GM23338 (cell line): ENCODE measurements around the gene LRRC8E. TPM values are rescaled to one million over a fixed set of nuclear protein-coding genes. Genes with fewer than 3 reads are reported as not detected.

Source experiments
- ATAC-seq: fragments of 200-7000 bp; cut with Tn5 transposase; 3 replicates; pipeline ENCODE4 v1.9.1; 2020
- DNase-seq: peaks from one replicate; pipeline ENCODE4 v3.0.0-alpha.2; 2015; ENCODE audit warnings: low spot score
- H2AFZ ChIP-seq: fragments of 200-600 bp; sonication (generic); 2 replicates; pipeline ENCODE4 v1.8.0; 2016; ENCODE audit warnings: antibody characterized with exemption, mild to moderate bottlenecking, moderate library complexity
- H3F3A ChIP-seq: fragments of 200-600 bp; sonication (generic); replicated peaks from 2 replicates; pipeline ENCODE4 v1.8.0; 2017; ENCODE audit warnings: antibody characterized with exemption, mixed run types, low read depth
- H3K27ac ChIP-seq: fragments of 200-600 bp; sonication (generic); 2 replicates; pipeline ENCODE4 v1.6.1; 2016; ENCODE audit warnings: low read depth
- H3K27me3 ChIP-seq: fragments of 200-600 bp; sonication (generic); 2 replicates; pipeline ENCODE4 v1.8.0; 2016; ENCODE audit warnings: mild to moderate bottlenecking, mixed run types, moderate library complexity; ENCODE audit not compliant: insufficient read depth
- H3K36me3 ChIP-seq: fragments of 200-600 bp; sonication (generic); 2 replicates; pipeline ENCODE4 v1.8.0; 2016; ENCODE audit warnings: mild to moderate bottlenecking; ENCODE audit not compliant: insufficient read depth
- H3K4me1 ChIP-seq: fragments of 200-600 bp; sonication (generic); 2 replicates; pipeline ENCODE4 v1.8.0; 2016; ENCODE audit warnings: mild to moderate bottlenecking, moderate library complexity; ENCODE audit not compliant: insufficient read depth
- H3K4me2 ChIP-seq: fragments of 200-600 bp; sonication (generic); 2 replicates; pipeline ENCODE4 v1.7.1; 2017; ENCODE audit warnings: mixed run types
- H3K4me3 ChIP-seq: fragments of 200-600 bp; sonication (generic); 2 replicates; pipeline ENCODE4 v1.6.1; 2016; ENCODE audit warnings: mixed run types
- H3K79me2 ChIP-seq: fragments of 200-600 bp; sonication (generic); replicated peaks from 2 replicates; pipeline ENCODE4 v1.8.0; 2017; ENCODE audit warnings: mild to moderate bottlenecking; ENCODE audit not compliant: insufficient read depth
- H3K9me2 ChIP-seq: fragments of 200-600 bp; sonication (generic); 2 replicates; pipeline ENCODE4 v1.8.0; 2017; ENCODE audit not compliant: insufficient read depth
- H4K20me1 ChIP-seq: fragments of 200-600 bp; sonication (generic); replicated peaks from 2 replicates; pipeline ENCODE4 v1.8.0; 2017; ENCODE audit warnings: mild to moderate bottlenecking; ENCODE audit not compliant: insufficient read depth
- H3K27ac Mint-ChIP-seq: 2 replicates; pipeline ENCODE4 v1.8.0; 2020; ENCODE audit warnings: inconsistent platforms, mild to moderate bottlenecking, moderate library complexity, mixed read lengths
- H3K27me3 Mint-ChIP-seq: 3 replicates; pipeline ENCODE4 v1.8.0; 2022; ENCODE audit warnings: low read depth, mild to moderate bottlenecking, moderate library complexity, mixed read lengths, inconsistent platforms; ENCODE audit not compliant: insufficient read depth, poor library complexity
- H3K36me3 Mint-ChIP-seq: 3 replicates; pipeline ENCODE4 v1.8.0; 2021; ENCODE audit warnings: low read depth, mild to moderate bottlenecking, inconsistent platforms, moderate library complexity, mixed read lengths
- H3K4me1 Mint-ChIP-seq: 3 replicates; pipeline ENCODE4 v1.8.0; 2020; ENCODE audit warnings: mild to moderate bottlenecking, inconsistent platforms, mixed read lengths
- H3K4me3 Mint-ChIP-seq: 3 replicates; pipeline ENCODE4 v1.8.0; 2021; ENCODE audit warnings: moderate library complexity, mild to moderate bottlenecking, inconsistent platforms, mixed read lengths
- H3K9me3 Mint-ChIP-seq: 3 replicates; pipeline ENCODE4 v1.8.0; 2020; ENCODE audit warnings: moderate library complexity, mild to moderate bottlenecking, inconsistent platforms, mixed read lengths
- EZH2 ChIP-seq: fragments of 200-600 bp; sonication (generic); IDR thresholded peaks from one replicate; pipeline ENCODE4 v1.8.0; 2017; ENCODE audit warnings: antibody characterized with exemption, mild to moderate bottlenecking, low read depth; ENCODE audit not compliant: unreplicated experiment
- JUNB ChIP-seq: IDR thresholded peaks from one replicate; pipeline ENCODE4 v1.6.1; 2016; ENCODE audit warnings: antibody characterized with exemption; ENCODE audit not compliant: unreplicated experiment
- NANOG ChIP-seq: IDR thresholded peaks from 2 replicates; pipeline ENCODE4 v1.6.1; 2016; ENCODE audit warnings: antibody characterized with exemption, borderline replicate concordance
- STAT1 ChIP-seq: IDR thresholded peaks from one replicate; pipeline ENCODE4 v1.6.1; 2016; ENCODE audit warnings: antibody characterized with exemption; ENCODE audit not compliant: unreplicated experiment
- ZNF114 ChIP-seq: fragments of 250-450 bp; sonication (Bioruptor Pico); IDR thresholded peaks from 2 replicates; pipeline ENCODE4 v1.5.0; 2020; ENCODE audit warnings: mild to moderate bottlenecking, moderate library complexity
- polyA plus RNA-seq: library from polyadenylated mRNA; unstranded; fragments of >200 nt; fragmentation: Nextera tagmentation; extraction: Ambion mirVana; gene quantifications from 2 replicates; pipeline ENCODE4 v1.2.1, GENCODE V29; 2016
- total RNA-seq: library from RNA; depleted of rRNA; stranded (reverse); fragments of >200 nt; shearing (Covaris generic); gene quantifications from 2 replicates; pipeline ENCODE4 v1.2.3, GENCODE V29; 2014; rRNA removed
- TF ChIP-seq, protein P1 (sequence below), 2 experiments: fragments of 200-600 bp in 1 of 2; sonication (generic) in 1 of 2; conservative IDR thresholded peaks; 2 replicates each; pipeline versions ENCODE4 v1.5.1 to v1.6.1; 2016 to 2017; ENCODE audit warnings: antibody characterized with exemption in 2 of 2, low read depth in 2 of 2, mild to moderate bottlenecking in 2 of 2, moderate library complexity in 1 of 2
- TF ChIP-seq, protein P2 (sequence below): fragments of 250-450 bp; sonication (Bioruptor Pico); IDR thresholded peaks from 2 replicates; pipeline ENCODE4 v1.5.0; 2020; ENCODE audit warnings: mild to moderate bottlenecking, moderate library complexity
- TF ChIP-seq, protein P3 (sequence below): IDR thresholded peaks from 2 replicates; pipeline ENCODE4 v1.6.1; 2016; ENCODE audit warnings: antibody characterized with exemption

The LRRC8E gene
- total and polyA plus RNA-seq, 2 experiments from 2014 or later = 0.29 to 4.8 TPM

DNA sequence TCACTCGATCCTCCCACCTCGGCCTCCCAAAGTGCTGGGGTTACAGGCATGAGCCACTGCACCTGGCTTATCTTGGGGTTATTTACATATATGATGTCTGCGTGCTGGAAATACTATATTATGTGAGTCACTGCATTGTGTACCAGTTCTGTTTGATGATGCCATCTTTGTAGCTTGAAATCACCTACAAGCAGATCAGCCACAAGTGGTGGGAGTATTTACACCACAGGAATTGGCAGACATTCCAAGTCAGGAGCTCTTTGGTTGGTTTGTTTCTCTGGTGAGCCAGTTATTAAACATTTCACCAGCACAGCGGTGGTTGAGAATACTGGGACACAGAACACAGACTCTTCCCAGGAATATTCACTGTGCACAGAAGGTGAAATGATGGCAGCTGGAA lies 59.6 kb downstream of the LRRC8E start:
- no peaks in the 10 kb centered on the region for H3K27me3 ChIP-seq
- H3F3A ChIP-seq = no peaks in the 10 kb centered on the region; the same call in 1 of the 2 replicates
- H3K27ac ChIP-seq = no peak overlapping the region
- H3K79me2 ChIP-seq = peaks cover 14% of the 10 kb centered on the region
- TF ChIP-seq, protein P1, sequence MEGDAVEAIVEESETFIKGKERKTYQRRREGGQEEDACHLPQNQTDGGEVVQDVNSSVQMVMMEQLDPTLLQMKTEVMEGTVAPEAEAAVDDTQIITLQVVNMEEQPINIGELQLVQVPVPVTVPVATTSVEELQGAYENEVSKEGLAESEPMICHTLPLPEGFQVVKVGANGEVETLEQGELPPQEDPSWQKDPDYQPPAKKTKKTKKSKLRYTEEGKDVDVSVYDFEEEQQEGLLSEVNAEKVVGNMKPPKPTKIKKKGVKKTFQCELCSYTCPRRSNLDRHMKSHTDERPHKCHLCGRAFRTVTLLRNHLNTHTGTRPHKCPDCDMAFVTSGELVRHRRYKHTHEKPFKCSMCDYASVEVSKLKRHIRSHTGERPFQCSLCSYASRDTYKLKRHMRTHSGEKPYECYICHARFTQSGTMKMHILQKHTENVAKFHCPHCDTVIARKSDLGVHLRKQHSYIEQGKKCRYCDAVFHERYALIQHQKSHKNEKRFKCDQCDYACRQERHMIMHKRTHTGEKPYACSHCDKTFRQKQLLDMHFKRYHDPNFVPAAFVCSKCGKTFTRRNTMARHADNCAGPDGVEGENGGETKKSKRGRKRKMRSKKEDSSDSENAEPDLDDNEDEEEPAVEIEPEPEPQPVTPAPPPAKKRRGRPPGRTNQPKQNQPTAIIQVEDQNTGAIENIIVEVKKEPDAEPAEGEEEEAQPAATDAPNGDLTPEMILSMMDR (conservative IDR thresholded peaks at IDR 0.05; ENCODE audit: low read depth in 2 of 2) = no peak
- TF ChIP-seq JUNB (no peak), STAT1 (no peak), EZH2 (no peak), NANOG (no peak), ZNF114 (CRISPR knock-in tag) (no peak)
- TF ChIP-seq, protein P2, sequence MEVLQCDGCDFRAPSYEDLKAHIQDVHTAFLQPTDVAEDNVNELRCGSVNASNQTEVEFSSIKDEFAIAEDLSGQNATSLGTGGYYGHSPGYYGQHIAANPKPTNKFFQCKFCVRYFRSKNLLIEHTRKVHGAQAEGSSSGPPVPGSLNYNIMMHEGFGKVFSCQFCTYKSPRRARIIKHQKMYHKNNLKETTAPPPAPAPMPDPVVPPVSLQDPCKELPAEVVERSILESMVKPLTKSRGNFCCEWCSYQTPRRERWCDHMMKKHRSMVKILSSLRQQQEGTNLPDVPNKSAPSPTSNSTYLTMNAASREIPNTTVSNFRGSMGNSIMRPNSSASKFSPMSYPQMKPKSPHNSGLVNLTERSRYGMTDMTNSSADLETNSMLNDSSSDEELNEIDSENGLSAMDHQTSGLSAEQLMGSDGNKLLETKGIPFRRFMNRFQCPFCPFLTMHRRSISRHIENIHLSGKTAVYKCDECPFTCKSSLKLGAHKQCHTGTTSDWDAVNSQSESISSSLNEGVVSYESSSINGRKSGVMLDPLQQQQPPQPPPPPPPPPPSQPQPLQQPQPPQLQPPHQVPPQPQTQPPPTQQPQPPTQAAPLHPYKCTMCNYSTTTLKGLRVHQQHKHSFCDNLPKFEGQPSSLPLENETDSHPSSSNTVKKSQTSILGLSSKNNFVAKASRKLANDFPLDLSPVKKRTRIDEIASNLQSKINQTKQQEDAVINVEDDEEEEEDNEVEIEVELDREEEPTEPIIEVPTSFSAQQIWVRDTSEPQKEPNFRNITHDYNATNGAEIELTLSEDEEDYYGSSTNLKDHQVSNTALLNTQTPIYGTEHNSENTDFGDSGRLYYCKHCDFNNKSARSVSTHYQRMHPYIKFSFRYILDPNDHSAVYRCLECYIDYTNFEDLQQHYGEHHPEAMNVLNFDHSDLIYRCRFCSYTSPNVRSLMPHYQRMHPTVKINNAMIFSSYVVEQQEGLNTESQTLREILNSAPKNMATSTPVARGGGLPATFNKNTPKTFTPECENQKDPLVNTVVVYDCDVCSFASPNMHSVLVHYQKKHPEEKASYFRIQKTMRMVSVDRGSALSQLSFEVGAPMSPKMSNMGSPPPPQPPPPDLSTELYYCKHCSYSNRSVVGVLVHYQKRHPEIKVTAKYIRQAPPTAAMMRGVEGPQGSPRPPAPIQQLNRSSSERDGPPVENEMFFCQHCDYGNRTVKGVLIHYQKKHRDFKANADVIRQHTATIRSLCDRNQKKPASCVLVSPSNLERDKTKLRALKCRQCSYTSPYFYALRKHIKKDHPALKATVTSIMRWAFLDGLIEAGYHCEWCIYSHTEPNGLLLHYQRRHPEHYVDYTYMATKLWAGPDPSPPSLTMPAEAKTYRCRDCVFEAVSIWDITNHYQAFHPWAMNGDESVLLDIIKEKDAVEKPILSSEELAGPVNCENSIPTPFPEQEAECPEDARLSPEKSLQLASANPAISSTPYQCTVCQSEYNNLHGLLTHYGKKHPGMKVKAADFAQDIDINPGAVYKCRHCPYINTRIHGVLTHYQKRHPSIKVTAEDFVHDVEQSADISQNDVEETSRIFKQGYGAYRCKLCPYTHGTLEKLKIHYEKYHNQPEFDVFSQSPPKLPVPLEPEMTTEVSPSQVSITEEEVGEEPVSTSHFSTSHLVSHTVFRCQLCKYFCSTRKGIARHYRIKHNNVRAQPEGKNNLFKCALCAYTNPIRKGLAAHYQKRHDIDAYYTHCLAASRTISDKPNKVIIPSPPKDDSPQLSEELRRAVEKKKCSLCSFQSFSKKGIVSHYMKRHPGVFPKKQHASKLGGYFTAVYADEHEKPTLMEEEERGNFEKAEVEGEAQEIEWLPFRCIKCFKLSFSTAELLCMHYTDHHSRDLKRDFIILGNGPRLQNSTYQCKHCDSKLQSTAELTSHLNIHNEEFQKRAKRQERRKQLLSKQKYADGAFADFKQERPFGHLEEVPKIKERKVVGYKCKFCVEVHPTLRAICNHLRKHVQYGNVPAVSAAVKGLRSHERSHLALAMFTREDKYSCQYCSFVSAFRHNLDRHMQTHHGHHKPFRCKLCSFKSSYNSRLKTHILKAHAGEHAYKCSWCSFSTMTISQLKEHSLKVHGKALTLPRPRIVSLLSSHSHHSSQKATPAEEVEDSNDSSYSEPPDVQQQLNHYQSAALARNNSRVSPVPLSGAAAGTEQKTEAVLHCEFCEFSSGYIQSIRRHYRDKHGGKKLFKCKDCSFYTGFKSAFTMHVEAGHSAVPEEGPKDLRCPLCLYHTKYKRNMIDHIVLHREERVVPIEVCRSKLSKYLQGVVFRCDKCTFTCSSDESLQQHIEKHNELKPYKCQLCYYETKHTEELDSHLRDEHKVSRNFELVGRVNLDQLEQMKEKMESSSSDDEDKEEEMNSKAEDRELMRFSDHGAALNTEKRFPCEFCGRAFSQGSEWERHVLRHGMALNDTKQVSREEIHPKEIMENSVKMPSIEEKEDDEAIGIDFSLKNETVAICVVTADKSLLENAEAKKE = no peak
- TF ChIP-seq, protein P3, sequence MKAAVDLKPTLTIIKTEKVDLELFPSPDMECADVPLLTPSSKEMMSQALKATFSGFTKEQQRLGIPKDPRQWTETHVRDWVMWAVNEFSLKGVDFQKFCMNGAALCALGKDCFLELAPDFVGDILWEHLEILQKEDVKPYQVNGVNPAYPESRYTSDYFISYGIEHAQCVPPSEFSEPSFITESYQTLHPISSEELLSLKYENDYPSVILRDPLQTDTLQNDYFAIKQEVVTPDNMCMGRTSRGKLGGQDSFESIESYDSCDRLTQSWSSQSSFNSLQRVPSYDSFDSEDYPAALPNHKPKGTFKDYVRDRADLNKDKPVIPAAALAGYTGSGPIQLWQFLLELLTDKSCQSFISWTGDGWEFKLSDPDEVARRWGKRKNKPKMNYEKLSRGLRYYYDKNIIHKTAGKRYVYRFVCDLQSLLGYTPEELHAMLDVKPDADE = no peak
- ATAC-seq (no peak), DNase-seq (no peak)
- H3K4me3 ChIP-seq = no peak overlapping the region
- H3K4me1 ChIP-seq = no peaks in the 10 kb centered on the region; the same call in 1 of the 2 replicates
- H3K9me2 ChIP-seq = no peaks in the 10 kb centered on the region
- H3K36me3 ChIP-seq = 0 out of 2 replicates have a peak, but pooled peaks cover 5% of the 10 kb centered on the region
- H3K4me1 Mint-ChIP-seq = peaks cover 7% of the 10 kb centered on the region
- H3K4me3 Mint-ChIP-seq = no peak overlapping the region
- peaks cover 3% of the 10 kb centered on the region; the same call in 1 of the 2 replicates for H4K20me1 ChIP-seq
- no peak overlapping the region for H3K27ac Mint-ChIP-seq
- peaks cover 29% of the 10 kb centered on the region for H3K36me3 Mint-ChIP-seq
- peaks cover 14% of the 10 kb centered on the region for H3K9me3 Mint-ChIP-seq
- H3K27me3 Mint-ChIP-seq = peaks cover 19% of the 10 kb centered on the region
- H3K4me2 ChIP-seq = no peak overlapping the region
- no peak overlapping the region for H2AFZ ChIP-seq

Other genes starting within 250 kb of the LRRC8E start
- gene RETN, start 219.5 kb upstream of the LRRC8E start, total RNA-seq = not detected in 2 replicates
- not detected in 2 replicates for gene RETN, start 219.5 kb upstream of the LRRC8E start, polyA plus RNA-seq
- gene MCEMP1, start 211.4 kb upstream of the LRRC8E start, total RNA-seq = not detected in 2 replicates
- not detected in 2 replicates for gene MCEMP1, start 211.4 kb upstream of the LRRC8E start, polyA plus RNA-seq
- gene TRAPPC5, start 207.7 kb upstream of the LRRC8E start, total RNA-seq = 78.3 and 83.8 TPM in 2 replicates
- gene TRAPPC5, start 207.7 kb upstream of the LRRC8E start, polyA plus RNA-seq = 252 and 284 TPM in 2 replicates
- gene FCER2, start 186.4 kb upstream of the LRRC8E start, total RNA-seq = not detected in 2 replicates
- 0.29 and 0.38 TPM in 2 replicates for gene FCER2, start 186.4 kb upstream of the LRRC8E start, polyA plus RNA-seq
- gene CLEC4G, start 156.4 kb upstream of the LRRC8E start, total RNA-seq = 0.23 and 0.52 TPM in 2 replicates
- gene CLEC4G, start 156.4 kb upstream of the LRRC8E start, polyA plus RNA-seq = 0.65 and 0.70 TPM in 2 replicates
- 0.35 TPM in 1 of 2 replicates, not detected in the other for gene CD209, start 141.0 kb upstream of the LRRC8E start, total RNA-seq
- not detected in 2 replicates for gene CD209, start 141.0 kb upstream of the LRRC8E start, polyA plus RNA-seq
- gene CLEC4M, start 125.3 kb upstream of the LRRC8E start, total RNA-seq = not detected in 2 replicates
- gene CLEC4M, start 125.3 kb upstream of the LRRC8E start, polyA plus RNA-seq = not detected in 2 replicates
- gene EVI5L, start 58.3 kb upstream of the LRRC8E start, total RNA-seq = 14.0 and 16.2 TPM in 2 replicates
- gene EVI5L, start 58.3 kb upstream of the LRRC8E start, polyA plus RNA-seq = 4.3 and 4.5 TPM in 2 replicates
- 12.1 and 17.6 TPM in 2 replicates for gene PRR36, start 14.1 kb upstream of the LRRC8E start, total RNA-seq
- gene PRR36, start 14.1 kb upstream of the LRRC8E start, polyA plus RNA-seq = 17.9 and 22.3 TPM in 2 replicates
- 22.6 and 23.2 TPM in 2 replicates for gene MAP2K7, start 15.4 kb downstream of the LRRC8E start, total RNA-seq
- 11.3 and 12.2 TPM in 2 replicates for gene MAP2K7, start 15.4 kb downstream of the LRRC8E start, polyA plus RNA-seq
- gene TGFBR3L, start 26.3 kb downstream of the LRRC8E start, total RNA-seq = 1.7 and 5.6 TPM in 2 replicates
- gene TGFBR3L, start 26.3 kb downstream of the LRRC8E start, polyA plus RNA-seq = 6.2 and 7.0 TPM in 2 replicates
- 17.2 and 25.1 TPM in 2 replicates for gene SNAPC2, start 31.8 kb downstream of the LRRC8E start, total RNA-seq
- 16.4 and 17.1 TPM in 2 replicates for gene SNAPC2, start 31.8 kb downstream of the LRRC8E start, polyA plus RNA-seq
- gene CTXN1, start 37.6 kb downstream of the LRRC8E start, total RNA-seq = 52.4 and 53.1 TPM in 2 replicates
- 22.3 and 22.5 TPM in 2 replicates for gene CTXN1, start 37.6 kb downstream of the LRRC8E start, polyA plus RNA-seq
- gene TIMM44, start 55.2 kb downstream of the LRRC8E start, total RNA-seq = 121 and 125 TPM in 2 replicates
- gene TIMM44, start 55.2 kb downstream of the LRRC8E start, polyA plus RNA-seq = 128 and 131 TPM in 2 replicates
- 118 and 143 TPM in 2 replicates for gene ELAVL1, start 117.1 kb downstream of the LRRC8E start, total RNA-seq
- 74.1 and 81.6 TPM in 2 replicates for gene ELAVL1, start 117.1 kb downstream of the LRRC8E start, polyA plus RNA-seq
- gene CCL25, start 164.2 kb downstream of the LRRC8E start, total RNA-seq = 0.52 TPM in 1 of 2 replicates, not detected in the other
- 0.73 and 0.97 TPM in 2 replicates for gene CCL25, start 164.2 kb downstream of the LRRC8E start, polyA plus RNA-seq